ENCODE measurements around the gene CYP2S1.
"Not testable (repeated sequence)": the region's sequence is repeated elsewhere in the genome, so short reads cannot be mapped to it uniquely, and the experiment has no call there.

CYP2S1 gene

GRCh38 chr19:41192574-41193429 is at the start of gene CYP2S1:
TSS of gene CYP2S1 (plus strand) at chr19:41193219. CDS start at chr19:41193265, 46 bp downstream.
- H3K4me3 ChIP-seq (ENCODE audit: low read length): peak within 1 kb of the TSS; percentile 83
- DNase-seq (ENCODE audit: low read depth): peak; percentile 70

GRCh38 chr19:41144403-41144802 is 48.6 kb upstream of the CYP2S1 start:
- no peak overlapping the region for H3K4me3 ChIP-seq (ENCODE audit: low read length)
- DNase-seq (ENCODE audit: low read depth): peak; percentile 86

More at GRCh38 chr19:41192574-41193429, at the start of gene CYP2S1:
- no peak for TF ChIP-seq CTCF (IDR thresholded peaks at IDR 0.05; ENCODE audit: insufficient read depth, low read depth, low read length, missing control alignments)

GRCh38 chr19:41149831-41150230 is 43.2 kb upstream of the CYP2S1 start:
- H3K4me3 ChIP-seq (ENCODE audit: low read length): no peak overlapping the region
- no peak for TF ChIP-seq CTCF (IDR thresholded peaks at IDR 0.05; ENCODE audit: insufficient read depth, low read depth, low read length, missing control alignments)
- no peak for DNase-seq (ENCODE audit: low read depth)

More at GRCh38 chr19:41144403-41144802, 48.6 kb upstream of the CYP2S1 start:
- peak; percentile 90 for TF ChIP-seq CTCF (IDR thresholded peaks at IDR 0.05; ENCODE audit: insufficient read depth, low read depth, low read length, missing control alignments)

- not testable (repeated sequence) for H3K4me3 ChIP-seq (ENCODE audit: low read length); DNase-seq (ENCODE audit: low read depth)
Measured at GRCh38 chr19:41150986-41151385, 42.0 kb upstream of the CYP2S1 start.

- no peak overlapping the region for H3K4me3 ChIP-seq (ENCODE audit: low read length)
- DNase-seq (ENCODE audit: low read depth): no peak
- no peak for TF ChIP-seq CTCF (IDR thresholded peaks at IDR 0.05; ENCODE audit: insufficient read depth, low read depth, low read length, missing control alignments)
Measured at GRCh38 chr19:41154060-41154459, 39.0 kb upstream of the CYP2S1 start.

- peak; percentile 37 for TF ChIP-seq CTCF (IDR thresholded peaks at IDR 0.05; ENCODE audit: insufficient read depth, low read depth, low read length, missing control alignments)
- DNase-seq (ENCODE audit: low read depth): peak; percentile 23
- H3K4me3 ChIP-seq (ENCODE audit: low read length): no peak overlapping the region
Measured at GRCh38 chr19:41156207-41156606, 36.8 kb upstream of the CYP2S1 start.

GRCh38 chr19:41159881-41160280 is 33.1 kb upstream of the CYP2S1 start:
- DNase-seq (ENCODE audit: low read depth): no peak
- TF ChIP-seq CTCF (IDR thresholded peaks at IDR 0.05; ENCODE audit: insufficient read depth, low read depth, low read length, missing control alignments): no peak
- H3K4me3 ChIP-seq (ENCODE audit: low read length): no peak overlapping the region
